GM12872 (cell line): ENCODE measurements around the gene CA10.
A peak's percentile ranks its signal among the peaks of the same experiment; 100 is the strongest.

Experiments used
- CTCF ChIP-seq: IDR thresholded peaks from 3 replicates; pipeline ENCODE4 v1.5.1; 2011; ENCODE audit warnings: low read depth, mild to moderate bottlenecking, low read length, moderate library complexity; ENCODE audit not compliant: insufficient read depth

The CA10 gene

GRCh38 chr17:51853857-51854256, 304.7 kb downstream of the CA10 start:
- TF ChIP-seq CTCF, result no peak

- no peak for TF ChIP-seq CTCF
These were observed 305.9 kb downstream of the CA10 start for GRCh38 chr17:51852603-51853002.

- TF ChIP-seq CTCF, result 0 out of 3 replicates have a peak, but pooled peaks have one; percentile 12
These were observed 308.3 kb downstream of the CA10 start for GRCh38 chr17:51850201-51850600.

- TF ChIP-seq CTCF, result no peak
These were observed 310.1 kb downstream of the CA10 start for GRCh38 chr17:51848451-51848850.

GRCh38 chr17:51846566-51846965, 311.9 kb downstream of the CA10 start:
- no peak for TF ChIP-seq CTCF

GRCh38 chr17:51845776-51846175, 312.7 kb downstream of the CA10 start:
- no peak for TF ChIP-seq CTCF

GRCh38 chr17:51842763-51843162, 315.8 kb downstream of the CA10 start:
- no peak for TF ChIP-seq CTCF

GRCh38 chr17:51841669-51842068, 316.8 kb downstream of the CA10 start:
- TF ChIP-seq CTCF, result no peak
